ENCODE measurements around the gene TMEM183A.

TMEM183A gene

DNA sequence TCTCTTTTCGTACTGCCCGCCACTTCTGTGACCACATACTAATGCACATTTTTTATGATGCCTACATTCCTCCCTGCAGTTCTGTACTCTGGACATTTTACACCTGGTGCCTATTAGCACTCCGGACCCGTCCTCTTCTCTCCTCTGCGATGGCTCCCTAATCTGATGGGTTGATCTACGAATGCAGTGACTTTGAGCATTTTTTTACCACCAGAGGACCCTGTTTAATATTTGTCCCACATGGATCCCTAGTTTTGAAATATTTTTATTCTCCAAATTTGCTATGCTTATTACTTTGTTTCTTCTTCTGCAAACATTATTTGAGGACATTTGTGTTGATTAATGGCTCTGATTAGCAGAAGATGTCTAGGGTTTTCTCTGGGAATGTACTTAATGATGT, 24.3 kb downstream of the TMEM183A start:
- DNase-seq, result no peak

DNA sequence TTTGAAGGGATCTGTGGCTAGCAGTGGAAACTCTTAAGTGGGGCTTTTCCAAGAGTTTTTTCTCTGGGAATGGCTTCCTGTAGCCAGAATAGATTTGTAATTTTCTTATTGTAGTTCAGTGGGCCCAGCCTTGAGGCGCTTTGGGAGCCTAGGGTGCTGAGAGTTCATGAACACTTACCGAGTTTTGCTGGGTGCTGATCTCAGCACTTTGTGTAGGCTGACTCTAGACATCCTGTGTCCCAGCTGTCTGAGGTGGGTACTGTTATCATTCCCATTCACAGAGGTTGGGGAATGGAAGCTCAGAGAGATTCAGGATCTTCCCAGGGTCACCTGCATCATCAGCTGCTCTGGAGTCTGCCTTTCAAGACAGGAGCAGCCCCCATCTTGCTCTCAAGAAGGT, 26.1 kb downstream of the TMEM183A start:
- DNase-seq, result no peak

DNA sequence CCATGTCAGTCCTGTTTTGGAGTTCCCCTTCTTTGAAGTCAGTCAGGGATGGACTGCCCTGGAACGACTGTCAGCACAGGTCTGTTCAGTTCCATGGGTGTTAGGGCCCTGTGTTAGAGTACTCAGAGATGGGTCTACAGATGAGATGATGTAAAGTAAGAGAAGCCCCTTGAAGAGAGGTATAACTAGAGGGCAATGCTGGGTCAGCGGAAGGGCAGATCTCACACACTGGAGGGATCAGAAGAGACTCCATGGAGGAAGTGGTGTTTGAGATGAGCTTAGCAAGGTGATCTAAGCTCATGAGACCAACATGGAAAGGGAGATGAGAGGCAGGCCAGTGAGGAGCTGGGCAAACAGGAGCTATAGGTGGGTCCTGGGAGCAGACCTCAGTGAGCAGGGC, 26.7 kb downstream of the TMEM183A start:
- no peak for DNase-seq

GRCh38 chr1:203034422-203035110, 27.4 kb downstream of the TMEM183A start:
- DNase-seq, result no peak

DNA sequence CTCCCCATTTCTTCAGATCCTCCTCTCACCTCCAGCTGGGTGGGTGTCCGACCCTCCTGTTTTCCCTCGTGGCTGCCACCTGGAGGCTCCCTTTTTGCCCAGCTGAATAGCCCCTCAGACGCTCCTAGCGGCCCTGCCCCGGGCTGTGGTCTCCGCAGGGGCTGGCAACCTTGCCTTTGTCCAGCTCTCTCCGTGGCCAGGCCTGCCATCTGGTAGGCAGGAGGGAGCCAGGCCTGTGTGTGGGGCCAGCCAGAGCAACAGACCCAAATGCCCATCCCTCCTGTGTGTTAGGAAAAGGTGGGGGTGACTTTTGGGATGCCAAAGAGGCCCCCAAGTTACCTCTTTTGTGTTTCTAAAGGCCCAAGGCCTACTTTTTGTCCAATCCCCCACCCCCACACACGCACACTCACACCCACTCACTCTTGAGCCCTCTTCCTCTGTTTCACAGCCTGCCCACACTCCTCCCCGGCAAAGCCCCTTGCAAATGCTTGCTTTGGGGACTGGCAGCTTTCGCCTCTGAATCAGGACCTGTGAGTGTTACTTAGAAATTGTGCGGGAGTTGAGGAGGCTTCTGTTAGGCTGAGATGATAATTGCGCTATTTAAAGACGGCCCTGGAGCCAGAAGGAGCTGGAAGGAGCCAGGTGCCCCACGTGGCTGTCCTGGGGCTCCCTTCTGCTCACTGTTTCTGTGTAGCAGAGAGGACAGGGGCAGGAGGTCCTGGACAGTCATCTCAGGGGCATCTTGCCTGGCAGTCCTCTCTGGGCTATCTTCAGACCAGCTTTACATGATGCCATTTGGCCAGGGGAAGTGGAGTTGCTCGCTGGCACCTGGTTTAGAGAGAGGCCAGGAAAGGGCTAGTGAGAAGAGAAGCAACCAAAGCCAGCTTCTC, 28.2 kb downstream of the TMEM183A start:
- DNase-seq, result no peak

GRCh38 chr1:203036135-203036534, 29.0 kb downstream of the TMEM183A start:
- DNase-seq, result no peak

- DNase-seq, result no peak
Measured at GRCh38 chr1:203036537-203036936, 29.4 kb downstream of the TMEM183A start.

GRCh38 chr1:203037509-203038190, 30.5 kb downstream of the TMEM183A start:
- no peak for DNase-seq

DNA sequence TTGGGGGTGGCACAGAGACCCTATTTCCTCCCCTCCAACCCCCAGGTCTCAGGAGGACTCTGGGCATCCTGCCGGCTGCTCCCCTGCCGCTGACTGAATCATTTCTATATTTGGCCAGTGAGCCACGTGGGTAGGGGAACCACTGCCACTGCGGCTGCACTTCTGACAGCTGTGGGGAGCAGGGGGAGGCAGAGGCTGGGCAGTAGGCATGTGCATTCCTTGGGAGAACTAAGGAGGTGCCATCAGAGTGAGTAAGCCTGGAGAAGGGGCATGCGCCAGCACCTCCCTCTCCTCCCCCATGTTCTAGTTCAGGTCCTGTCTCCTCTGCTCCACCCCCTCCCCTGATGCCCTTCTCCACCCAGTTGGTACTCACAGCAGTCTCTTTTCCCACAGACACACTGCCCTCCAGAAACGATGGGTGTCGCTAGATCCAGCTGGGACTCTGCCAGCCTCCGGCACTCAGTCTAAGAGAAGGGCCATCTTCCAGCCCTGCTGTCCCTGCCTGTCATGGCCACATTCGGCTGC, 31.1 kb downstream of the TMEM183A start:
- no peak for DNase-seq

- peak; percentile 66 for DNase-seq
Measured at GRCh38 chr1:203038891-203039608, 31.9 kb downstream of the TMEM183A start.

GRCh38 chr1:203039609-203040512, 32.7 kb downstream of the TMEM183A start:
- no peak for DNase-seq

DNA sequence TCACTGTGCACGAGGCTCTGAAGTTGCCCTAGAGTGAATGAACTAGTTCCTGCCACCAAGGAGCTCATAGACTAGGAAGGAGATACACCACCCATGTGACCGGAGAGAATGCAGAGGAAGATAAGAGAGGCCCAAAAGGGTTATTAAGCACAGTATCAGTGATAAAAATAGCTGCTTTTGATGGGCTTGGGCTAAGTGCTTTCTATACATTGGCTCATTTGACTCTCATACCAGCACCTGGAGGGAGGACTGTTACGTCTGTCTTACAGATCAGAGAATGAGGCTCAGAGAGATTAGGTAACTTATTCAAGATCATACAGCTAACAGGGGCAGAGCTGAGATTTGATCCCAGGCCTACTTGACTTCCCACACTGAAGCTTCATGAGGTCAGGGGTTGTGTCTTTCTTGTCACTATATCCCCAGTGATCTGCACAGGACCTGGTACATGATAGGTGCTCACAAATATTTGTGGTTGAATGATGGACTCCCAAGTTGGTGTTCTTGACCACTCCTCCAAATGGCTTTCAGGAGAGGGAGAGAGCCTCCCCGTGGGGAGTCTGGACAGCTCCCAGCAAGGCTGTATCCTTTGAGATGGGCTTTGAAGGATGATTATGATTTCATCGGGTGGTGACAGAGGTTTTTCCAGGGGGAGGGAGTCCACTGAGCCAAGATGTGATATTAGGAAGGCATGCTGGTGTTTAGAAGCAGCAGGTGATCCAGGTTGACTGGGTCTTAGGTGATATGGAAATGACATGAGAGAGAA, 33.5 kb downstream of the TMEM183A start:
- DNase-seq, result no peak

- DNase-seq, result no peak
Measured at GRCh38 chr1:203041351-203041932, 34.3 kb downstream of the TMEM183A start.

- DNase-seq, result no peak
Measured at GRCh38 chr1:203043830-203044545, 36.8 kb downstream of the TMEM183A start.

DNA sequence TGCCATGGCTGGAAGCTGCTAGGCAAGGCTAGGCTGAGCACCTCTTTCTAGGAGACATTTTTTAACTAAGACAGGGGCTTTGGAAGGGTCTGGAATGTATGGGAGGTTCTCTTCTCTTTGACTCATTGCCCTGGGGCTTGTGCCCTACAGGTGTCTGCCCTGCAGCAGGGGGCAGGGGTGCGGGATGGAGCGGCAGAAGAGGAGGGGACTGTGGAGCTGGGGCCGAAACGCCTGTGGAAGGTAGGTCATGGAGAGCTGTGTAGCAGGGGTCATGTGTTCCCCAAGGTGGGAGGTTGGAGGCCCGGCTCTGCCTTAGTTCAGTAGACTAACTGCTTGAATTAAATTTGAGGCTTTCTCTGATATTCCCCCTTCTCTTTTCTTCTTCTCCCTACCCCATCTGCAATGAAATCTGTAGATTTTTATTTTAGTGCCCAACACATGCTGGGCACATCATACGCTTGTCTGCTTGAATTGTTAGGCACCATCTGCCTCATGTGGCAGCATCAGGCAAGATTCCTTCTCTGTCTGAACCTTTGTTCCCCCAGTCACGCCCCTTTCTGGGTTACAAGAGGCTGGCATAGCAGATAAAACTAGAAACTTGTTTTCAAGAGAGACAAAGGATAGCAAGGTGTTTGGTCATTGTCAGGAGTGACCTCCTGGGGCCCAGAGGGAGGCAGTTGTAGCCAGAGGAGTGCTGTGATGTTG, 37.5 kb downstream of the TMEM183A start:
- DNase-seq, result no peak

- DNase-seq, result no peak
Measured at GRCh38 chr1:203045336-203045735, 38.2 kb downstream of the TMEM183A start.

DNA sequence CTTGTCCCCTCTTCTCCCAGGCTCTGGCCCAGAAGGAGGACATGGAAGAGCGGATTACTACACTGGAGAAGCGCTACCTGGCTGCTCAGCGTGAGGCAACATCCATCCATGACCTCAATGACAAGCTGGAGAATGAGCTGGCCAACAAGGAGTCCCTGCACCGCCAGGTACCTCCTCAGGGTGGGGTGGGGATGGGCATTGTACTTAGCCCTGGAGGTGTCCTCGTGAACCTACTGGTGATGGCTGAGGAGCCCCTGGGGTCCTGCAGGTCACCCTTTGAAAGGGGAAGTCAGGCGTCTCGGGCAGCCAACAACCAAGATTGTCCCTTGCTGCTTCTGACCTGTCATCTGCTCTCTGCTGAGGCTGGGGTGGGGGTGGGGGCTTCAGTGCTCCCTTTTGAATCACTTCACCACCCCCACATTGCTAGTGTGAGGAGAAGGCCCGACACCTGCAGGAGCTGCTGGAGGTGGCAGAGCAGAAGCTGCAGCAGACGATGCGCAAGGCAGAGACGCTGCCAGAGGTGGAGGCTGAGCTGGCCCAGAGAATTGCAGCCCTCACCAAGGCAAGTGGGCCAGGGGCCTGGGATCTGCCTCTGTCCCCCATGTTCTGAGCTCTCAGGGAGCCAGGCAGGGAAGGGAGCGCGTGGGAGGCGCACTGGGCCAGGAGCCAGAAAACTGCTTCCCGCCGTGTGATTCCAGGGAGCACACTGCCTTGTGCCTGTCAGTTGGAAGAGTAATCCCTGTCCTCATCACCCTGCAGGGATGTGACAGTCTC, 38.8 kb downstream of the TMEM183A start:
- no peak for DNase-seq

- peak; percentile 17 for DNase-seq
Measured at GRCh38 chr1:203046984-203047630, 39.9 kb downstream of the TMEM183A start.
